H1 (cell line): Measurements from ENCODE around the gene IPO13.

Experiments
- ASH2L ChIP-seq: fragments of 200-600, 300-600 bp; sonication (generic); IDR thresholded peaks from one replicate; pipeline ENCODE4 v1.7.1; 2017; ENCODE audit warnings: low read length
- POLR2A ChIP-seq, 2 experiments: IDR thresholded peaks; 1 replicate in 1 of 2; 2 replicates in 1 of 2; pipeline ENCODE4 v1.6.1; 2011; ENCODE audit warnings: low read depth in 2 of 2, low read length in 2 of 2, mild to moderate bottlenecking in 2 of 2; ENCODE audit errors: control extremely low read depth in 1 of 2
- POLR2AphosphoS5 ChIP-seq: IDR thresholded peaks from 2 replicates; pipeline ENCODE4 v1.6.1; 2011; ENCODE audit warnings: low read depth, low read length

- no peak for TF ChIP-seq POLR2A (IDR thresholded peaks at IDR 0.05; ENCODE audit: control extremely low read depth in 1 of 2, low read depth in 2 of 2, low read length in 2 of 2)
- TF ChIP-seq POLR2AphosphoS5 = no peak
- no peak for TF ChIP-seq ASH2L
Measured at GRCh38 chr1:43958351-43959255, 11.9 kb downstream of the IPO13 start.
